Measurements from ENCODE around the gene KLF11.

The KLF11 gene

DNA sequence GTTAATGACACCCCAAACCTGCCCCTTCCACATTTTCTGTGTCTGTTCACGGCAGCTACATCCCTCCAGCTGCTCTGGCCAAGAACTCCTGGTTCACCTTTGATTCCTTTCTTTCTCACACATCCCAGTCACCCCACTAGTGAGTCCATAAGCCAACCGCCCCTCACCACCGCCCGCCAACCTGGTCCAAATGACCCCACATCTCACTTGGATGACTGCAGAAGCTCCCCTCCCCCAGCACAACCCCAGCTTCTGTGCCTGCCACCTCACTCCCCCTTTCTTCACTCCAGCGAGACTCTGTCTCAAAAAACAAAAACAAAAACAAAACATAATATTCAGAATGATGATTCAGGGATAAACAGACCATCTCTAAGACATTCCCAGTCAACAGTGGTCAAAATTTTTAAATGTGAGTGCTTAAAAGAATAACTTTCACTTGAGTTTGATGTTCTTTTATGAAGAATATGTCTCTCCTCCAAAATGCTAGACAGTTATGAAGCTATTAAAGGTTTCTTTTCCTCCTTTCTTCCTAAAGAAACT, 33.7 kb downstream of the KLF11 start:
- DNase-seq (ENCODE audit: insufficient read length) = no peak
- TF ChIP-seq TAF1 (IDR thresholded peaks at IDR 0.05; ENCODE audit: borderline replicate concordance, low read depth, low read length) = no peak
- TF ChIP-seq POLR2AphosphoS5 (IDR thresholded peaks at IDR 0.05; ENCODE audit: low read depth, low read length) = no peak
- TF ChIP-seq POLR2A (IDR thresholded peaks at IDR 0.05; ENCODE audit: low read depth, low read length) = no peak
- FAIRE-seq = no peak

DNA sequence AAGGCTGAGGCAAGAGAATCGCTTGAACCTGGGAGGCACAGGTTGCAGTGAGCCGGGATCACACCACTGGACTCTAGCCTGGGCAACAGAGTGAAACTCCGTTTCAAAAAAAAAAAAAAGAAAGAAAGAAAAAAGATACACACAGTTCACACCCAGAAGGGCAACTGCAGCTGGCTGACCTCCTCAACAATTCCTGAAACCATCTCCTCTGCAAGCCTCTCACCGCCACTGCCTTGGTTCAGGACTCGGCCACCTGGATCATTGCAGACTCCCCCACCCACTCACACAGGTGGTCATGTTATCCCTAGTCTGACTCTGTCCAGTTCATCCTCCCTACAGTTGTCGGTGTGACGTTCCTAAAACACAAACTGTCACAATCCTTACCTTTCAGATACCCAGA, 34.7 kb downstream of the KLF11 start:
- DNase-seq (ENCODE audit: insufficient read length) (no peak), FAIRE-seq (no peak)
- TF ChIP-seq POLR2AphosphoS5 (IDR thresholded peaks at IDR 0.05; ENCODE audit: low read depth, low read length) (no peak), POLR2A (IDR thresholded peaks at IDR 0.05; ENCODE audit: low read depth, low read length) (no peak), TAF1 (IDR thresholded peaks at IDR 0.05; ENCODE audit: borderline replicate concordance, low read depth, low read length) (no peak)

DNA sequence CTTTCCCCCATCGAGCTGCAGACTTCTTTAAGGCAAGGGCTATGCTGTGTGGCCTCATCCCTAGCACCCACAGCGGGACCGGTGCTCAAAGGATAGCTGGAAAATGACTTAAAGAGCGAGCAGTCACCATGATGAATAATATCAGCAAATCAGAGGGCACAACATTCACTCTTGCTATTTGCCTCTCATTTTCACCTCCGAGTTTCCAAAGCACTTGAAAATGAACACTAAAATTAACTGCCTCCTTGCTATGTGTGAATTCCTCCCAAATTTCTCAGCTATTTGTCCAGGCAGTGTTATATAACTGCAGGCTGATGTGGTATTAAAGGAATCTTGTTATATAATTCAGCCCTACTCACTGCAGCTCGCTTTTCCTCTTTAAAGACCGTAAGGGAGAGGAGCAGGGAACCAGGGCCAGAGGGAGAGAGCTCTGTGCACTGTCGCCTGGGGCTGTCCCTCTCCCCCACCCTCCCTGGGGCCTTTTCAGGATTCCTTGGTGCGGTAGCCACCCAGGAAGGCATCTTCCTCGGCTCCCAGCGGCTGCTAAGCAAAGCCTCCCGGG, 35.4 kb downstream of the KLF11 start:
- no peak for TF ChIP-seq TAF1 (IDR thresholded peaks at IDR 0.05; ENCODE audit: borderline replicate concordance, low read depth, low read length)
- TF ChIP-seq POLR2AphosphoS5 (IDR thresholded peaks at IDR 0.05; ENCODE audit: low read depth, low read length) = no peak
- TF ChIP-seq POLR2A (IDR thresholded peaks at IDR 0.05; ENCODE audit: low read depth, low read length) = no peak
- no peak for DNase-seq (ENCODE audit: insufficient read length)

DNA sequence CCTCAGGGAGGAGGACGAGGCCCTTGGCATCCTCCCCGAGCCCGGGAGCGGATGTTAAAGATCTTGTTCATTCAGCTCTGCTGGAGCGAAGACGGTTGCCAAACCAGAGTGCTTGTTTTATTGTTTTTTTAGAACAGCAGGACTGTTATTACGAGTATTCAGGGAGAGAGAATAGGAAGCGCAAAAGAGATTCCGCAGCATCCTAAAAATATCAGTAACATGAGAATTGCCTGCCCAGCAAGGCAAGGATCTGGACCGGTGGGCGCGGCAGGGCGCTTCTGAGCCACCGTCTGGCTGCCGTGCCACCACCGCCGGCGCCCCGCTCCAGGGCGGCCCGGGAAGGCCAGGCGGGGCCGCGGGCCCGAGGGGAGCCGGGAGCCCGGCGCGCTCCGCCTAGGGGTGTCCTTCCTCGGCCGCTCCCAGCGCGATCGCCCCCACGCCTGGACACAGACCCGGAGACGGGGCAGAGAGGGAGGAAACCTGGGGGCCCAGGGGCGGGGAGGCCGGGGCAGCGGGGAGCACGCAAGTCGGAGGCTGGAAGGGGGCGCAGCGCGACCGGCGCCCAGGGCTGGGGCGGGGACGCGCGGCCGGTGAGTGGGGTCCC, 36.0 kb downstream of the KLF11 start:
- no peak for DNase-seq (ENCODE audit: insufficient read length)

More for the DNA sequence above, 35.4 kb downstream of the KLF11 start:
- no peak for FAIRE-seq

GRCh38 chr2:10079870-10080535, 36.7 kb downstream of the KLF11 start, which contains the start of gene CYS1:
CYS1 (minus strand) TSS chr2:10080411; CDS start chr2:10080223, 188 bp downstream.
- FAIRE-seq = no peak
- TF ChIP-seq POLR2A (IDR thresholded peaks at IDR 0.05; ENCODE audit: low read depth, low read length) = no peak
- TF ChIP-seq TAF1 (IDR thresholded peaks at IDR 0.05; ENCODE audit: borderline replicate concordance, low read depth, low read length) = no peak
- TF ChIP-seq POLR2AphosphoS5 (IDR thresholded peaks at IDR 0.05; ENCODE audit: low read depth, low read length) = no peak
- DNase-seq (ENCODE audit: insufficient read length) = no peak

More for the DNA sequence above, 36.0 kb downstream of the KLF11 start:
- FAIRE-seq = peak; percentile 70
- TF ChIP-seq TAF1 (IDR thresholded peaks at IDR 0.05; ENCODE audit: borderline replicate concordance, low read depth, low read length) (no peak), POLR2A (IDR thresholded peaks at IDR 0.05; ENCODE audit: low read depth, low read length) (no peak), POLR2AphosphoS5 (IDR thresholded peaks at IDR 0.05; ENCODE audit: low read depth, low read length) (no peak)

DNA sequence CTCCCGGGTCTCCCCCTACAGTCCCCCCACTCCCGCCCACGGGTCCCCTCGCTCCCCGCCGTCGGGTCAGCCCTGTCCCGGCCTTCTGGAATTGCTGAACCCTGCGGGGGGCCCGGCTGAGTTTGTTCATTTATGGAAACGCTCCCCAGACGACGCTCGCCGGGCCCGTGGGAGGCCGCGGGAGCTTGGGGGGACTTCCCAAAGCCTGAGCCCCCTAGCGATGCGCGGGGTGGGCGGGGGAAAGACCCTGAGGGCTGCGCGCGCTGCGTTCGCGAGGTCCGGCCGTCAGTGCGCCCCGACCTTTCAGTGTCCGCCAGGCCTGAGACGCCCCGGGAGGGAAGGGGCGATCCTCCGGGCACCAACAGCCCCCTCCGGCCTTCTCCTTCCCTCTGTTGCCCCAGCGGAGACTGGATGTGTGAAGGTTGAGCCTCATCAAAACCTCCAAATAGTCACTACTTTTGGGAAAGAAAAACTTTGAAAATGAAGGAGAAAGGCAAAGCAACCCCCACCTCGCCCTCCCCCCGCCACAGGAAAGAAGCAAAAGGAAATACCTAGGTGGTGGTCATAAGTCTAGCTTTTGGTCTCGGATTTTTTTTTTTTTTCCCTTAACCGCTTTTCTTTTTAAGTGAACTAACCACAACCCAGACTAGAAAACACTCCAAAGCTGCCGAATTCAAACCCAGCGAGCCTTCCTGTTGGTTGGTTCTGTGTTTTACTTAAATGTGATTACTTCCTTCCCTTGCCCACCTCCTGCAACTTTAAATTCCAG, 37.4 kb downstream of the KLF11 start:
- DNase-seq (ENCODE audit: insufficient read length) (no peak), FAIRE-seq (peak; percentile 64)
- TF ChIP-seq TAF1 (IDR thresholded peaks at IDR 0.05; ENCODE audit: borderline replicate concordance, low read depth, low read length) (no peak), POLR2AphosphoS5 (IDR thresholded peaks at IDR 0.05; ENCODE audit: low read depth, low read length) (peak; percentile 39; the same call in 1 of the 2 replicates), POLR2A (IDR thresholded peaks at IDR 0.05; ENCODE audit: low read depth, low read length) (peak; percentile 59; the same call in 1 of the 2 replicates)

DNA sequence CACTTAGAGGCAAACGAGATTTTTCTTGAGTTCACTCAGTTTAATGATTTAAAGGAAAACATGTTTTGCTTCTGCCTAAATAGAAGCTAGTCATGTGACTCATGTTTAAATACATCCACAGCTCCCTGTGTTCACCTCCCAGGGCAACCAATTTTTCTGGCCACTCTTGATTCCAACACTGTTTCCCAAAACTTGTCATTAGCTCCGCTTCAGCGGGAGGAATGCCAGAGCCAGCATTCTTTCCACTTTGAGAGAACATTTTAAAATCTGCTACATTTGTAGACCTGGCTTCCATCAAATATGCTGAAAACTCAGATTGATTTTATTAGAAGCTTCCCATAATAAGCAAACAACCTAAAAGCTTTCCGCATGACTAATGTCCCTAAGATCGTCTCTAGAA, 39.7 kb downstream of the KLF11 start:
- TF ChIP-seq TAF1 (IDR thresholded peaks at IDR 0.05; ENCODE audit: borderline replicate concordance, low read depth, low read length) = no peak
- TF ChIP-seq POLR2AphosphoS5 (IDR thresholded peaks at IDR 0.05; ENCODE audit: low read depth, low read length) = no peak
- TF ChIP-seq POLR2A (IDR thresholded peaks at IDR 0.05; ENCODE audit: low read depth, low read length) = no peak
- FAIRE-seq (peak; percentile 21), DNase-seq (ENCODE audit: insufficient read length) (no peak)

DNA sequence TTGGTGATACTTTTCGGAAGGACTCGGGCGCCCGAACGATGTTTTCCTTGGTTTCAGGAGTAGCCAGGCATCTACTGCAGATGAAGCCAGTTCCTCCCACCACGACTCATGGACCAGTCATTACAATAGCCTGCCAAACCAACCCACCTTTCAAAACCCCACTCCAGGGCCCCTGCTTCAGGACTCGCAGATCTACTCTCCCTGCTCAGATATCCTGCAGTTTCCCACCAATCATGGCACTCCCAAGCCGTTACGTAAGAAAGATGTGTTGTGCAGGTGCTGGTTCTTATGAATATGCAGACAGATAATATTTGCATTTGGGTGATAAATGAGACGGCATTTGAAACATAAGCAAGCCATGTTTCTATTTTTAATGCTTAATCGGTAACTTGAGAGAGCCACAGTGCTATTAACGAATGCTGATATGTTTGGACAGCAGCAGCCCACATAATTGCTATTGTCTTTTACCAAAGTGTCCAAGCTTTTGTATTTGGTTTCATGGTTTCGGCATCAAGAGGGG, 40.4 kb downstream of the KLF11 start:
- no peak for DNase-seq (ENCODE audit: insufficient read length)
- TF ChIP-seq TAF1 (IDR thresholded peaks at IDR 0.05; ENCODE audit: borderline replicate concordance, low read depth, low read length) (no peak), POLR2AphosphoS5 (IDR thresholded peaks at IDR 0.05; ENCODE audit: low read depth, low read length) (no peak), POLR2A (IDR thresholded peaks at IDR 0.05; ENCODE audit: low read depth, low read length) (no peak)

DNA sequence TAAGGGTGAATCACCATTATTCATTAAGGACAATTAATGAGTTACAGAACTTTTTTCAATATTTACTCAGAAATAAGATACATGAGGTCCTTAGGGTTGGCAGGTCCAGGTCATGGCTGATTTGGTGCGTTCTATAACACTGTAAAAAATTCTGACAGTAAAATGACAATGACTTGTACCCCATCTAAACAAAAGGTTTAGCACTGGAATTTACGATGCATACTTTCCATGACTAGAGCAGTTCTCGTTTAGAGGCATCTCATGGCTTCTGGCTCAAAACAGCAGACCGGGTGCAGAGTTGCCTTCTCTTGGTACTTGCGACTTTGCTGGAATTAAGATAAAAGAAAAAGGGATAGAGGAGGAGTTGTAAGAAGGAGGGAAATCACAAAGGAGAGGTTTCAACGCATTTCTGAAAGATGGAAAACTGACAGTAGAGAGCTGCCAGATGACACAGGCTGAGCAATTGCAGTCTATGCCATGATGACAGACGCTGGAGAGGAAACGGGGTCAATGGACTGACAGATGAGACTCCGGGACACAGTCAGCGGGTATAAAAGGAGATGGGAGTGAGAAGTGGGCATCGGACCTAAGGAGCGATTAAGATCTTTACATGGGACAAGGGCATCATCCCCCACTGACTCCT, 41.0 kb downstream of the KLF11 start:
- DNase-seq (ENCODE audit: insufficient read length) (no peak), FAIRE-seq (no peak)
- TF ChIP-seq TAF1 (IDR thresholded peaks at IDR 0.05; ENCODE audit: borderline replicate concordance, low read depth, low read length) (no peak), POLR2A (IDR thresholded peaks at IDR 0.05; ENCODE audit: low read depth, low read length) (no peak), POLR2AphosphoS5 (IDR thresholded peaks at IDR 0.05; ENCODE audit: low read depth, low read length) (no peak)

More for the DNA sequence above, 40.4 kb downstream of the KLF11 start:
- FAIRE-seq = no peak

- FAIRE-seq = no peak
- no peak for TF ChIP-seq TAF1 (IDR thresholded peaks at IDR 0.05; ENCODE audit: borderline replicate concordance, low read depth, low read length)
- TF ChIP-seq POLR2A (IDR thresholded peaks at IDR 0.05; ENCODE audit: low read depth, low read length) = no peak
- no peak for TF ChIP-seq POLR2AphosphoS5 (IDR thresholded peaks at IDR 0.05; ENCODE audit: low read depth, low read length)
- no peak for DNase-seq (ENCODE audit: insufficient read length)
Observed at GRCh38 chr2:10085043-10085667, 41.8 kb downstream of the KLF11 start.
